Mucosa of descending colon (tissue), 3 donors: ENCODE measurements around the gene WDR53. TPM values are rescaled to one million over a fixed set of nuclear protein-coding genes. Genes with fewer than 3 reads are reported as not detected.
"Not testable (repeated sequence)": the region's sequence is repeated elsewhere in the genome, so short reads cannot be mapped to it uniquely, and the experiment has no call there.

Source experiments
- ATAC-seq: fragments of 200-7000 bp; cut with Tn5 transposase; one replicate; pipeline ENCODE4 v1.9.1; 2020; ENCODE audit warnings: mild to moderate bottlenecking, moderate library complexity
- DNase-seq, 3 donors: peaks; one replicate each; pipeline ENCODE4 v3.0.0-alpha.2; 2020
- H3K36me3 ChIP-seq: fragments of 200-600 bp; one replicate; pipeline ENCODE4 v1.8.0; 2021; ENCODE audit warnings: low read depth, mild to moderate bottlenecking
- H3K4me1 ChIP-seq: fragments of 200-600 bp; one replicate; pipeline ENCODE4 v1.8.0; 2021; ENCODE audit warnings: low read depth, mild to moderate bottlenecking
- H3K4me3 ChIP-seq: fragments of 200-600 bp; one replicate; pipeline ENCODE4 v1.8.0; 2021; ENCODE audit warnings: mild to moderate bottlenecking
- H3K9me3 ChIP-seq: fragments of 200-600 bp; one replicate; pipeline ENCODE4 v1.8.0; 2021; ENCODE audit warnings: mild to moderate bottlenecking
- intact Hi-C, 2 donors: fragments of 100-400 bp; cut with DNase I in 1 of 2; cut with micrococcal nuclease in 1 of 2; formaldehyde crosslinking; loops; one replicate each; pipeline versions ENCODE4 v1.11.0 to v1.11.1; 2022; cut with DNase I, micrococcal nuclease
- total RNA-seq, 3 donors: library from RNA; stranded (reverse); fragmentation: NEBNext Ultra II Directional in 2 of 3; extraction: Animal tissue kit (Norgen Biotek cat#: 25700) in 2 of 3; gene quantifications; one replicate each; pipeline versions ENCODE4 v1.2.1 to v1.2.4, GENCODE V29; 2021 to 2023
- TF ChIP-seq, protein P1 (sequence below): fragments of 200-600 bp; IDR thresholded peaks from one replicate; pipeline ENCODE4 v1.8.0; 2022; ENCODE audit warnings: antibody characterized with exemption, mild to moderate bottlenecking
- donor health status: DM: no; HTN: no; CAD: no; lungs with moderate emphysema.
- donor health status: DM: no; HTN: no; CAD: no.
- donor health status: DM: no; HTN: yes; CAD: no.

WDR53 gene
- total RNA-seq, 3 donors from 2014 or later: 5.8 to 13.7 (median 7.5) TPM

DNA sequence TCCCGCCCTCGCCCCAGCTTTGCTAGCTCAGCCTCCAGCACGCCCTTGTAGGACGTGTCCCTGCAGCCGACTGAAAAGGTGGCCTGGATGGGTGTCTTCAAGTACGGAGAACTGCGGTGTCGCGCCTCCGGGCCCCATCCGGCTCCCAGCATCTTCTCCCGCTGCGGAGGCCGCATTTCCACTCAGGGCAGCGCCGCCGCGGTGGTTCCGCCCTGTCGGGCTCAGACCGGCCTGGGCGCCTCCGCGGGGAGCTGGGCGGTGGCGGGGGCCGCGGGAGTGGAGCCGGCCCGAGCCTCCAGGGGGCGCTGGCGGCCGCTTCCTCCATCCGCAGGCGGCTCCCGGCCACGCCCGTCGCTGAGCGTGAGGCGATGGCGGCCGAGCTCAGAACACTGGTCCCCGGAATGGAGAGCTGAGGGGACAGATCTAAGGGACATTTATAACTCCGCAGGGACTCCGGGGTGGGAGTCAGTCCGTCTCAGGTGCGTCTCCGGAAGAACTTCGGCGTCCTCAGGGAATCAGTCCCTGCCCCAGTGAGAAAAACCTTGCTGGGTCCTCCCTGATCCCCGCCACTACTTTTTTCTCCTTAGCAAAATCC, 39.6 kb downstream of the WDR53 start:
- TF ChIP-seq, protein P1, sequence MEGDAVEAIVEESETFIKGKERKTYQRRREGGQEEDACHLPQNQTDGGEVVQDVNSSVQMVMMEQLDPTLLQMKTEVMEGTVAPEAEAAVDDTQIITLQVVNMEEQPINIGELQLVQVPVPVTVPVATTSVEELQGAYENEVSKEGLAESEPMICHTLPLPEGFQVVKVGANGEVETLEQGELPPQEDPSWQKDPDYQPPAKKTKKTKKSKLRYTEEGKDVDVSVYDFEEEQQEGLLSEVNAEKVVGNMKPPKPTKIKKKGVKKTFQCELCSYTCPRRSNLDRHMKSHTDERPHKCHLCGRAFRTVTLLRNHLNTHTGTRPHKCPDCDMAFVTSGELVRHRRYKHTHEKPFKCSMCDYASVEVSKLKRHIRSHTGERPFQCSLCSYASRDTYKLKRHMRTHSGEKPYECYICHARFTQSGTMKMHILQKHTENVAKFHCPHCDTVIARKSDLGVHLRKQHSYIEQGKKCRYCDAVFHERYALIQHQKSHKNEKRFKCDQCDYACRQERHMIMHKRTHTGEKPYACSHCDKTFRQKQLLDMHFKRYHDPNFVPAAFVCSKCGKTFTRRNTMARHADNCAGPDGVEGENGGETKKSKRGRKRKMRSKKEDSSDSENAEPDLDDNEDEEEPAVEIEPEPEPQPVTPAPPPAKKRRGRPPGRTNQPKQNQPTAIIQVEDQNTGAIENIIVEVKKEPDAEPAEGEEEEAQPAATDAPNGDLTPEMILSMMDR: peak; percentile 65
- no peaks in the 10 kb centered on the region for H3K36me3 ChIP-seq
- ATAC-seq (peak; percentile 95), DNase-seq (peak; percentile 80 to 84 (median 82))
- no peaks in the 10 kb centered on the region for H3K9me3 ChIP-seq
- intact Hi-C loops: no loop called here
- H3K4me1 ChIP-seq: no peaks in the 10 kb centered on the region
- H3K4me3 ChIP-seq: no peak overlapping the region

DNA sequence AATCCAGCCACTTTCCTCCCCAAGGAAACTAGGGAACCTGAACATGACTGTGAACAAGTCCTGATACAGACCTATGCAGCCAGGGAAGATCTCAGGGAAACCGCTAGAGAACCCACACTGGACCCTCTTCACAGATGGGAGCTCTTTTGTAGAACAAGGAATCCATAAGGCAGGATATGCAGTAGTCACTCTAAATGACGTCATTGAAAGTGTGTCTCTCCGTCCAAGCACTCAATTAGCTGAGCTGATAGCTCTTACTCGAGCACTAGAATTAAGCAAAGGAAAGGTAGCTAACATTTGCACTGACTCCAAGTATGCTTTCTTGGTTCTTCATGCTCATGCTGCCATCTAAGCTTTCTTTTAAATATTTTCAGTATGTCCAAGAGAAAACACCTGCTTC, 43.2 kb downstream of the WDR53 start:
- TF ChIP-seq, protein P1: no peak
- no peaks in the 10 kb centered on the region for H3K36me3 ChIP-seq
- intact Hi-C loops: no loop called here
- no peaks in the 10 kb centered on the region for H3K4me1 ChIP-seq
- H3K4me3 ChIP-seq: no peak overlapping the region
- ATAC-seq (no peak), DNase-seq (no peak)
- peaks cover 17% of the 10 kb centered on the region for H3K9me3 ChIP-seq

DNA sequence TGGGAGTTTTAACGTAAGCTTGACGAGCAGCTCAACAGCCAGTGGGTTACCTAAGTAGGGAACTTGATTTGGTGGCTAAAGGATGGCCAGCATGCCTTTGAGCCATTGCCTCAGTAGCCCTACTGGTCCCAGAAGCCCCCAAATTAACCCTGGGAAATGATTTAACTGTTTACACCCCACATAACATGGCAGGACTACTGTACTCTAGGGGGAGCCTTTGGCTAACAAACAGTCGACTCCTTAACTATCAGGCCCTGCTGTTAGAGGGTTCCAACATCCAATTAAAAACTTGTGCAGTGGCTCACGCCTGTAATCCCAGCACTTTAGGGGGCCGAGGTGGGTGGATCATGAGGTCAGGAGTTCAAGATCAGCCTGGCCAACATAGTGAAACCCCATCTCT, 43.8 kb downstream of the WDR53 start:
- ATAC-seq (no peak), DNase-seq (no peak)
- TF ChIP-seq, protein P1: no peak
- Histone ChIP-seq H3K4me1 (no peaks in the 10 kb centered on the region), H3K36me3 (no peaks in the 10 kb centered on the region), H3K4me3 (no peak overlapping the region), H3K9me3 (peaks cover 23% of the 10 kb centered on the region)
- intact Hi-C loops: no loop called here

DNA sequence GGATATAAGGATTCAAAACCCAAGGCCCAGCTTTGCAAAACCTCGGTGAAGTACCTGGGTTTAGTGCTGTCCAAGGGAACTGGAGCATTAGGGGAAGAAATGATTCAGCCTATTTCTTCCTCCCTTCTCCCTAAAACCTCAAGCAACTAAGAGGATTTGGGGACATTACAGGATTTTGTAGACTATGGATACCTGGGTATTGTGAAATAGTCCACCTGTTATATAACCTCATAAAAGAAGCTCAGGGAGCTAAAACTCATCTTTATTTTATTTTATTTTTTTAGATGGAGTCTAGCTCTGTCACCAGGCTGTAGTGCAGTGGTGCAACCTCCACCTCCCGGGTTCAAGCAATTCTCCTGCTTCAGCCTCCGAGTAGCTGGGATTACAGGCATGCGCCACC, 44.5 kb downstream of the WDR53 start:
- intact Hi-C loops: no loop called here
- no peaks in the 10 kb centered on the region for H3K4me1 ChIP-seq
- peaks cover 30% of the 10 kb centered on the region for H3K9me3 ChIP-seq
- DNase-seq (no peak), ATAC-seq (no peak)
- TF ChIP-seq, protein P1: no peak
- no peaks in the 10 kb centered on the region for H3K36me3 ChIP-seq
- H3K4me3 ChIP-seq: no peak overlapping the region

DNA sequence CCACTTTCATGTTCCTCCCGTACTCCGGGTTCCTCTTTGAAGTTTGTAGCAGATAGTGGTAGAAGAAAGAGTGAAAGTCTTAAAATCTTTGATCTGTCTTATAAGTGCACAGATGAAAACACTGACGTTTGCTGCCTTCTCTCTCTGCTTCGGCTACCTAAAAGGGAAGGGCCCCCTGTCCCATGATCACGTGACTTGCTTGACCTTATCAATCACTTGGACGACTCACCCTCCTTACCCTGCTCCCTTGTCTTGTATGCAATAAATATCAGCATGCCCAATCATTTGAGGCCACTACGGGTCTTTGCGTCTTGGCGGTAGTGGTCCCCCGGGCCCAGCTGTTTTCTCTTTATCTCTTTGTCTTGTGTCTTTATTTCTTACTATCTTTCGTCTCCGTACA, 47.1 kb downstream of the WDR53 start:
- intact Hi-C loops, ATAC-seq, H3K4me3 ChIP-seq, H3K4me1 ChIP-seq, DNase-seq, H3K36me3 ChIP-seq: not testable (repeated sequence)
- peaks cover 45% of the 10 kb centered on the region for H3K9me3 ChIP-seq

DNA sequence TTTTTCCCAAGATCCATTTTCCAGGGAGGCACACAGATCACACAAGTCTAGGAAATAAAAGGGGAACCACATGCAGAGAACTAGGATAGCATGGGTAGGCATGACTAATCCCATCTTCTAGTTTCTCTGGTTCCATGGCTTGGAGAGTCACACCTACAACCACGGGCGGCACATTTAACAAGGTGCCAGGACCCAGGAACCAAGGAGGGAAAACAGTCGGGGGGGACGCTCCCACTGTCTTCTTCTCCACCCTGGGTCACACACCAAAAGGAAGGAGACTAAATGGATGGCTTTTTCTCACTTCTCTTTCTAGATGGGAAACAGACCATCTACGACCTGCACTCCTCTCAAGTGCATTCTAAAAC, 48.7 kb downstream of the WDR53 start:
- ATAC-seq: no peak
- intact Hi-C loops: loop anchor here in 1 of 2 donors (10.0 kb wide), 1 partner anchor 265 kb away; no protein-coding TSS in a partner anchor
- no peak overlapping the region for H3K4me3 ChIP-seq
- peaks cover 45% of the 10 kb centered on the region for H3K9me3 ChIP-seq
- H3K36me3 ChIP-seq: no peaks in the 10 kb centered on the region
- no peaks in the 10 kb centered on the region for H3K4me1 ChIP-seq
- TF ChIP-seq, protein P1: no peak
- DNase-seq: peak in 1 of 3 donors; percentile 27
